GM12878 (cell line): ENCODE results near the gene MTMR3. TPM values are rescaled to one million over a fixed set of nuclear protein-coding genes. Genes with fewer than 3 reads are reported as not detected.

Source experiments
- ATAC-seq: fragments of 200-7000 bp; cut with Tn5 transposase; 3 replicates; pipeline ENCODE4 v1.9.1; 2020; ENCODE audit warnings: mild to moderate bottlenecking, moderate library complexity
- BruUV-seq: library from RNA; stranded (reverse); fragments of 400-500 nt; replicated peaks from 2 replicates; lab custom pipeline; 2021; lab: Mats Ljungman, UMichigan
- CTCF ChIA-PET: fragments of 300-600 bp; sonication (Branson Sonifier 250); formaldehyde crosslinking; extraction: SDS; loops from one replicate; lab custom pipeline; 2021; ENCODE audit warnings: inconsistent platforms; lab: Yijun Ruan, JAX
- POLR2A ChIA-PET: fragments of 350-600 bp; formaldehyde crosslinking; extraction: SDS; loops from one replicate; lab custom pipeline; 2021; ENCODE audit warnings: inconsistent platforms; lab: Charles Lee
- RAD21 ChIA-PET: fragments of 300-600 bp; sonication (Branson Sonifier 250); formaldehyde crosslinking; loops from one replicate; lab custom pipeline; 2023; ENCODE audit warnings: antibody characterized with exemption; ENCODE audit not compliant: unreplicated experiment; lab: Charles Lee
- SMC1A ChIA-PET: fragments of 300-600 bp; sonication (Branson Sonifier 250); formaldehyde crosslinking; loops from one replicate; lab custom pipeline; 2023; ENCODE audit not compliant: unreplicated experiment, uncharacterized antibody; lab: Charles Lee
- DNase-seq: peaks from one replicate; pipeline ENCODE4 v3.0.0-alpha.2; 2011; ENCODE audit warnings: low read depth, low spot score
- FAIRE-seq: peaks from 3 replicates; lab custom pipeline; 2011; peaks lifted over from hg19 to GRCh38; lab: Jason Lieb, UNC
- H2AFZ ChIP-seq: 2 replicates; pipeline ENCODE4 v1.6.0; 2011; ENCODE audit warnings: low read depth, low read length, control low read depth; ENCODE audit not compliant: control insufficient read depth
- H3K27ac ChIP-seq: 2 replicates; pipeline ENCODE4 v1.5.1; 2011; ENCODE audit warnings: control low read depth; ENCODE audit not compliant: control insufficient read depth, insufficient read depth
- H3K27me3 ChIP-seq, 2 experiments: replicated peaks in 1 of 2; 2 replicates each; pipeline versions ENCODE4 v1.6.0 to v1.6.1; 2011; ENCODE audit warnings: low read length in 1 of 2; ENCODE audit not compliant: control insufficient read depth in 2 of 2, insufficient read depth in 2 of 2
- H3K36me3 ChIP-seq, 2 experiments: 2 replicates each; pipeline ENCODE4 v1.5.1; 2011; ENCODE audit warnings: low read length in 1 of 2; ENCODE audit not compliant: control insufficient read depth in 2 of 2, insufficient read depth in 2 of 2
- H3K4me1 ChIP-seq: 2 replicates; pipeline ENCODE4 v1.6.1; 2011; ENCODE audit warnings: mild to moderate bottlenecking, low read length, moderate library complexity, mixed read lengths; ENCODE audit not compliant: control insufficient read depth, insufficient read depth
- H3K4me2 ChIP-seq: 2 replicates; pipeline ENCODE4 v1.6.0; 2011; ENCODE audit warnings: control low read depth; ENCODE audit not compliant: control insufficient read depth, insufficient read depth
- H3K4me3 ChIP-seq: fragments of 200-600 bp; sonication (generic); 2 replicates; pipeline ENCODE4 v1.5.1; 2016
- H3K79me2 ChIP-seq: 2 replicates; pipeline ENCODE4 v1.6.0; 2011; ENCODE audit warnings: low read length; ENCODE audit not compliant: control insufficient read depth, insufficient read depth
- H3K9ac ChIP-seq: 2 replicates; pipeline ENCODE4 v1.8.0; 2011; ENCODE audit warnings: low read length, control low read depth, mixed read lengths; ENCODE audit not compliant: control insufficient read depth, insufficient read depth
- H3K9me3 ChIP-seq: replicated peaks from 3 replicates; pipeline ENCODE4 v1.5.1; 2011; ENCODE audit warnings: mild to moderate bottlenecking, low read length; ENCODE audit not compliant: control insufficient read depth, insufficient read depth
- H4K20me1 ChIP-seq: 2 replicates; pipeline ENCODE4 v1.6.0; 2011; ENCODE audit not compliant: control insufficient read depth, insufficient read depth
- MTA2 ChIP-seq: fragments of 450-650 bp; IDR thresholded peaks from 2 replicates; pipeline ENCODE4 v1.6.1; 2016; ENCODE audit warnings: low read depth, mild to moderate bottlenecking, moderate library complexity
- RAD51 ChIP-seq: fragments of 450-650 bp; IDR thresholded peaks from 2 replicates; pipeline ENCODE4 v1.6.1; 2016; ENCODE audit warnings: moderate library complexity, mild to moderate bottlenecking, inconsistent platforms
- RELA ChIP-seq: fragments of 450-650 bp; IDR thresholded peaks from 2 replicates; pipeline ENCODE4 v1.8.0; 2014; ENCODE audit warnings: borderline replicate concordance; ENCODE audit not compliant: partially characterized antibody
- SMAD5 ChIP-seq: IDR thresholded peaks from 2 replicates; pipeline ENCODE4 v1.6.1; 2016; ENCODE audit warnings: antibody characterized with exemption, low read depth
- SMARCA5 ChIP-seq: fragments of 450-650 bp; IDR thresholded peaks from 2 replicates; pipeline ENCODE4 v1.6.1; 2017; ENCODE audit warnings: mild to moderate bottlenecking
- STAT1 ChIP-seq: fragments of 450-650 bp; conservative IDR thresholded peaks from 2 replicates; pipeline ENCODE4 v1.6.1; 2014; ENCODE audit warnings: antibody characterized with exemption, mild to moderate bottlenecking
- WGBS: methylation state at CpG from one replicate; pipeline ENCODE4 v1.1.6; 2016; ENCODE audit warnings: low lambda C conversion rate; ENCODE audit not compliant: insufficient replicate concordance, insufficient coverage; ENCODE audit errors: missing lambda C conversion rate; 5-methylcytosine and 5-hydroxymethylcytosine counted together
- in situ Hi-C: fragments of 300-500 bp; cut with MboI; formaldehyde crosslinking; loops from 9 replicates; pipeline ENCODE4 v1.14.3; 2018; ENCODE audit warnings: mixed read lengths
- intact Hi-C: fragments of 100-400 bp; cut with micrococcal nuclease; formaldehyde crosslinking; loops from one replicate; pipeline ENCODE4 v1.14.2; 2022; ENCODE audit not compliant: unreplicated experiment
- polyA plus RNA-seq, 11 experiments: library from polyadenylated mRNA; depleted of rRNA in 4 of 11; unstranded in 6 of 11; stranded (reverse) in 5 of 11; fragments of >200 nt; fragmentation: Nextera tagmentation in 4 of 11; fragmentation: Illumina TruSeq in 1 of 11; extraction: Ambion mirVana in 4 of 11; extraction: Trizol in 1 of 11; gene quantifications; 1 replicate in 1 of 11; 2 replicates in 10 of 11; pipeline versions ENCODE4 v1.2.1 to v1.2.3, GENCODE V29; 2011 to 2016; ENCODE audit warnings: inconsistent platforms in 2 of 11, missing spikeins in 2 of 11, low read depth in 1 of 11
- total RNA-seq, 4 experiments: library from RNA; depleted of rRNA in 3 of 4; stranded (reverse); fragments of >200 nt in 3 of 4; fragmentation: Illumina TruSeq in 1 of 4; extraction: Trizol in 1 of 4; gene quantifications; 2 replicates each; pipeline versions ENCODE4 v1.2.1 to v1.2.3, GENCODE V29; 2013 to 2021
- TF ChIP-seq, protein P1 (sequence below): IDR thresholded peaks from 2 replicates; pipeline ENCODE4 v1.6.1; 2012; ENCODE audit warnings: low read depth, low read length, improper control_type of control experiment
- TF ChIP-seq, protein P2 (sequence below): fragments of 450-650 bp; IDR thresholded peaks from 2 replicates; pipeline ENCODE4 v1.6.1; 2016; ENCODE audit warnings: mild to moderate bottlenecking
- TF ChIP-seq, protein P3 (sequence below): IDR thresholded peaks from 2 replicates; pipeline ENCODE4 v1.6.1; 2011; ENCODE audit warnings: borderline replicate concordance, low read depth, mild to moderate bottlenecking, moderate library complexity, mixed read lengths, low read length; ENCODE audit not compliant: insufficient read depth; ENCODE audit errors: extremely low read length
- TF ChIP-seq, protein P4 (sequence below): fragments of 450-650 bp; formaldehyde crosslinking; IDR thresholded peaks from 2 replicates; pipeline ENCODE4 v1.5.0; 2022; ENCODE audit warnings: mild to moderate bottlenecking, missing genetic modification characterization

The MTMR3 gene
- total and polyA plus RNA-seq, 10 of the 15 experiments (the other 5 are each of a cell fraction or from before 2014, with no cell fraction given), result 1.4 to 23.7 (median 10.6) TPM

DNA sequence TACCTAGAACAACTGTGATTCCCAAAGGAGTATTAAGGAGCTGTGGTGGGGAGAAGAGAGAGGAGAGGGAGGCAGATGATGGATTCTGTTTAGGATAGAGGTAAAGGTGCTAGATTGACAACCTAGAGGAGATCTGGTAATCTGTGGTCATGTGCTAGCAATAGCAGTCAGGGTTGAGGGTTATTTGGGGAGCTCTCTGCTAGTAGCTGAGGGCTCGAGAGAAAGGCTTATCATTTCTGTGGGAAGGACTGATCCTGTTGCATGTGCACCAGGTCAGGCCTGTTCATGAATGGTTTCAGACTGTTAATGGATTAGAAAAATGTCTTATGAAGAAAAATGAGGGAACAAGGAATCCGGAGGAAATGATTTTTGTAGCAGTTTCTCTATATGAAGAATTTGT, 63.2 kb downstream of the MTMR3 start:
- Histone ChIP-seq H3K4me1 (no peaks in the 10 kb centered on the region), H3K36me3 (no peaks in the 10 kb centered on the region), H2AFZ (no peak overlapping the region), H3K9ac (no peak overlapping the region), H3K27ac (no peak overlapping the region), H3K27me3 (no peaks in the 10 kb centered on the region), H3K9me3 (no peaks in the 10 kb centered on the region), H3K4me3 (no peak overlapping the region)
- POLR2A ChIA-PET, result interaction anchor here (1.0 kb wide), 1 partner anchor 321 kb away, joined by 3 read pairs; no protein-coding TSS in a partner anchor
- in situ Hi-C loops, result no loop called here
- FAIRE-seq, result no peak
- ATAC-seq, result no peak
- SMC1A ChIA-PET, result interaction anchor here (1.3 kb wide), 1 partner anchor 10 kb away, joined by 4 read pairs; no protein-coding TSS in a partner anchor
- BruUV-seq, result no TSS peak
- DNase-seq, result no peak
- CTCF ChIA-PET, result no interaction called here
- TF ChIP-seq SMAD5 (no peak), RAD51 (no peak), STAT1 (no peak), MTA2 (no peak), SMARCA5 (no peak), RELA (no peak)
- TF ChIP-seq, protein P1, sequence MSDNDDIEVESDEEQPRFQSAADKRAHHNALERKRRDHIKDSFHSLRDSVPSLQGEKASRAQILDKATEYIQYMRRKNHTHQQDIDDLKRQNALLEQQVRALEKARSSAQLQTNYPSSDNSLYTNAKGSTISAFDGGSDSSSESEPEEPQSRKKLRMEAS, result no peak
- TF ChIP-seq, protein P2, sequence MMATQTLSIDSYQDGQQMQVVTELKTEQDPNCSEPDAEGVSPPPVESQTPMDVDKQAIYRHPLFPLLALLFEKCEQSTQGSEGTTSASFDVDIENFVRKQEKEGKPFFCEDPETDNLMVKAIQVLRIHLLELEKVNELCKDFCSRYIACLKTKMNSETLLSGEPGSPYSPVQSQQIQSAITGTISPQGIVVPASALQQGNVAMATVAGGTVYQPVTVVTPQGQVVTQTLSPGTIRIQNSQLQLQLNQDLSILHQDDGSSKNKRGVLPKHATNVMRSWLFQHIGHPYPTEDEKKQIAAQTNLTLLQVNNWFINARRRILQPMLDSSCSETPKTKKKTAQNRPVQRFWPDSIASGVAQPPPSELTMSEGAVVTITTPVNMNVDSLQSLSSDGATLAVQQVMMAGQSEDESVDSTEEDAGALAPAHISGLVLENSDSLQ, result no peak
- TF ChIP-seq, protein P3, sequence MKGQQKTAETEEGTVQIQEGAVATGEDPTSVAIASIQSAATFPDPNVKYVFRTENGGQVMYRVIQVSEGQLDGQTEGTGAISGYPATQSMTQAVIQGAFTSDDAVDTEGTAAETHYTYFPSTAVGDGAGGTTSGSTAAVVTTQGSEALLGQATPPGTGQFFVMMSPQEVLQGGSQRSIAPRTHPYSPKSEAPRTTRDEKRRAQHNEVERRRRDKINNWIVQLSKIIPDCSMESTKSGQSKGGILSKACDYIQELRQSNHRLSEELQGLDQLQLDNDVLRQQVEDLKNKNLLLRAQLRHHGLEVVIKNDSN, result no peak
- TF ChIP-seq, protein P4, sequence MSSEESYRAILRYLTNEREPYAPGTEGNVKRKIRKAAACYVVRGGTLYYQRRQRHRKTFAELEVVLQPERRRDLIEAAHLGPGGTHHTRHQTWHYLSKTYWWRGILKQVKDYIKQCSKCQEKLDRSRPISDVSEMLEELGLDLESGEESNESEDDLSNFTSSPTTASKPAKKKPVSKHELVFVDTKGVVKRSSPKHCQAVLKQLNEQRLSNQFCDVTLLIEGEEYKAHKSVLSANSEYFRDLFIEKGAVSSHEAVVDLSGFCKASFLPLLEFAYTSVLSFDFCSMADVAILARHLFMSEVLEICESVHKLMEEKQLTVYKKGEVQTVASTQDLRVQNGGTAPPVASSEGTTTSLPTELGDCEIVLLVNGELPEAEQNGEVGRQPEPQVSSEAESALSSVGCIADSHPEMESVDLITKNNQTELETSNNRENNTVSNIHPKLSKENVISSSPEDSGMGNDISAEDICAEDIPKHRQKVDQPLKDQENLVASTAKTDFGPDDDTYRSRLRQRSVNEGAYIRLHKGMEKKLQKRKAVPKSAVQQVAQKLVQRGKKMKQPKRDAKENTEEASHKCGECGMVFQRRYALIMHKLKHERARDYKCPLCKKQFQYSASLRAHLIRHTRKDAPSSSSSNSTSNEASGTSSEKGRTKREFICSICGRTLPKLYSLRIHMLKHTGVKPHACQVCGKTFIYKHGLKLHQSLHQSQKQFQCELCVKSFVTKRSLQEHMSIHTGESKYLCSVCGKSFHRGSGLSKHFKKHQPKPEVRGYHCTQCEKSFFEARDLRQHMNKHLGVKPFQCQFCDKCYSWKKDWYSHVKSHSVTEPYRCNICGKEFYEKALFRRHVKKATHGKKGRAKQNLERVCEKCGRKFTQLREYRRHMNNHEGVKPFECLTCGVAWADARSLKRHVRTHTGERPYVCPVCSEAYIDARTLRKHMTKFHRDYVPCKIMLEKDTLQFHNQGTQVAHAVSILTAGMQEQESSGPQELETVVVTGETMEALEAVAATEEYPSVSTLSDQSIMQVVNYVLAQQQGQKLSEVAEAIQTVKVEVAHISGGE, result no peak
- TF ChIP-seq, all 136 proteins: peak for 0
- intact Hi-C loops, result no loop called here
- no peaks in the 10 kb centered on the region for H4K20me1 ChIP-seq
- RAD21 ChIA-PET, result no interaction called here
- H3K79me2 ChIP-seq, result no peaks in the 10 kb centered on the region; the same call in 1 of the 2 replicates
- no peak overlapping the region for H3K4me2 ChIP-seq
- 89% methylated on average over 2 of the region's 2 CpGs for WGBS
